Omental fat pad (tissue), 4 donors: ENCODE data around the gene SLC6A3. TPM values are rescaled to one million over a fixed set of nuclear protein-coding genes. Genes with fewer than 3 reads are reported as not detected.

ENCODE experiments used
- ATAC-seq: fragments of 150-250 bp; one replicate; pipeline ENCODE4 v1.9.1; 2016; ENCODE audit warnings: mild to moderate bottlenecking, moderate library complexity; ENCODE audit not compliant: low FRiP score
- DNase-seq: peaks from one replicate; pipeline ENCODE4 v3.0.0-alpha.2; 2019; ENCODE audit warnings: low spot score
- CTCF ChIP-seq, 3 donors: fragments of 450-650 bp; IDR thresholded peaks; one replicate each; pipeline ENCODE4 v1.5.1; 2016 to 2017; ENCODE audit warnings: antibody characterized with exemption in 3 of 3, mild to moderate bottlenecking in 3 of 3, moderate library complexity in 2 of 3
- total RNA-seq, 4 donors: library from RNA; depleted of rRNA; stranded (reverse); fragments of >200 nt; gene quantifications; one replicate each; pipeline ENCODE4 v1.1.0, GENCODE V29; 2016

Gene SLC6A3
- total RNA-seq, 4 donors from 2014 or later: 0.32 to 1.2 (median 0.55) TPM

GRCh38 chr5:1380011-1380817 is 65.0 kb downstream of the SLC6A3 start:
- peak in 1 of 3 donors; percentile 17 for TF ChIP-seq CTCF (IDR thresholded peaks at IDR 0.05)
- DNase-seq (no peak), ATAC-seq (no peak)

- ATAC-seq: no peak
- no peak for DNase-seq
- no peak for TF ChIP-seq CTCF (IDR thresholded peaks at IDR 0.05)
Observed at GRCh38 chr5:1378866-1379659, 66.2 kb downstream of the SLC6A3 start.

GRCh38 chr5:1378096-1378495 is 67.1 kb downstream of the SLC6A3 start:
- no peak for TF ChIP-seq CTCF (IDR thresholded peaks at IDR 0.05)
- no peak for ATAC-seq
- no peak for DNase-seq

- no peak for ATAC-seq
- no peak for TF ChIP-seq CTCF (IDR thresholded peaks at IDR 0.05)
- no peak for DNase-seq
Observed at GRCh38 chr5:1376981-1377380, 68.3 kb downstream of the SLC6A3 start.

GRCh38 chr5:1375871-1376810 is 69.1 kb downstream of the SLC6A3 start:
- no peak for TF ChIP-seq CTCF (IDR thresholded peaks at IDR 0.05)
- no peak for DNase-seq
- ATAC-seq: no peak

- ATAC-seq: no peak
- no peak for DNase-seq
Observed at GRCh38 chr5:1374679-1375055, 70.6 kb downstream of the SLC6A3 start.

More at GRCh38 chr5:1374679-1375055, 70.6 kb downstream of the SLC6A3 start:
- TF ChIP-seq CTCF (IDR thresholded peaks at IDR 0.05): no peak
